ENCODE data around the gene SAMHD1.
"Not testable (repeated sequence)": the region's sequence is repeated elsewhere in the genome, so short reads cannot be mapped to it uniquely, and the experiment has no call there.

SAMHD1 gene

GRCh38 chr20:36917240-36917639 is 34.3 kb downstream of the SAMHD1 start:
- TF ChIP-seq CTCF (IDR thresholded peaks at IDR 0.05; ENCODE audit: insufficient read depth, low read length, missing control alignments): no peak
- CTCF ChIA-PET: interaction anchor here (0.9 to 4.5 kb wide), 5 partner anchors 9 to 359 kb away, joined by 3 to 32 read pairs (median 4); no protein-coding TSS in a partner anchor
- H3K4me3 ChIP-seq (ENCODE audit: low read depth, low read length): no peak overlapping the region
- DNase-seq (ENCODE audit: low read depth, low spot score): no peak
- POLR2A ChIA-PET: no interaction called here

- H3K4me3 ChIP-seq (ENCODE audit: low read depth, low read length): no peak overlapping the region
- no peak for TF ChIP-seq CTCF (IDR thresholded peaks at IDR 0.05; ENCODE audit: insufficient read depth, low read length, missing control alignments)
- CTCF ChIA-PET: interaction anchor here (1.0 to 4.4 kb wide), 2 partner anchors 53 to 303 kb away, joined by 4 to 31 read pairs; a partner anchor contains a TSS
- POLR2A ChIA-PET: no interaction called here
- no peak for DNase-seq (ENCODE audit: low read depth, low spot score)
These were observed 35.3 kb downstream of the SAMHD1 start for GRCh38 chr20:36916199-36916598.

GRCh38 chr20:36908603-36909002 is 42.9 kb downstream of the SAMHD1 start:
- ChIA-PET CTCF (interaction anchor here (0.7 to 5.0 kb wide), 3 partner anchors 11 to 298 kb away, joined by 3 to 32 read pairs (median 3); no protein-coding TSS in a partner anchor), POLR2A (interaction anchor here (0.5 kb wide), 1 partner anchor 350 kb away, joined by 4 read pairs; no protein-coding TSS in a partner anchor)
- DNase-seq (ENCODE audit: low read depth, low spot score): no peak
- H3K4me3 ChIP-seq (ENCODE audit: low read depth, low read length): no peak overlapping the region
- no peak for TF ChIP-seq CTCF (IDR thresholded peaks at IDR 0.05; ENCODE audit: insufficient read depth, low read length, missing control alignments)

- DNase-seq (ENCODE audit: low read depth, low spot score); H3K4me3 ChIP-seq (ENCODE audit: low read depth, low read length); POLR2A ChIA-PET: not testable (repeated sequence)
- CTCF ChIA-PET: interaction anchor here (1.0 to 5.0 kb wide), 3 partner anchors 13 to 34 kb away, joined by 3 to 32 read pairs (median 5); no protein-coding TSS in a partner anchor
These were observed 45.4 kb downstream of the SAMHD1 start for GRCh38 chr20:36906086-36906485.

- H3K4me3 ChIP-seq (ENCODE audit: low read depth, low read length); POLR2A ChIA-PET; DNase-seq (ENCODE audit: low read depth, low spot score): not testable (repeated sequence)
- CTCF ChIA-PET: interaction anchor here (5.0 kb wide), 1 partner anchor 14 kb away, joined by 32 read pairs; no protein-coding TSS in a partner anchor
These were observed 45.9 kb downstream of the SAMHD1 start for GRCh38 chr20:36905566-36905965.

- POLR2A ChIA-PET: no interaction called here
- H3K4me3 ChIP-seq (ENCODE audit: low read depth, low read length): no peak overlapping the region
- CTCF ChIA-PET: interaction anchor here (0.9 to 1.2 kb wide), 2 partner anchors 15 to 18 kb away, joined by 3 to 6 read pairs; no protein-coding TSS in a partner anchor
- no peak for DNase-seq (ENCODE audit: low read depth, low spot score)
- TF ChIP-seq CTCF (IDR thresholded peaks at IDR 0.05; ENCODE audit: insufficient read depth, low read length, missing control alignments): no peak
These were observed 46.8 kb downstream of the SAMHD1 start for GRCh38 chr20:36904690-36905089.

- no peak overlapping the region for H3K4me3 ChIP-seq (ENCODE audit: low read depth, low read length)
- DNase-seq (ENCODE audit: low read depth, low spot score): no peak
- TF ChIP-seq CTCF (IDR thresholded peaks at IDR 0.05; ENCODE audit: insufficient read depth, low read length, missing control alignments): no peak
- ChIA-PET CTCF (interaction anchor here (1.0 to 2.1 kb wide), 2 partner anchors 8 to 25 kb away, joined by 4 to 9 read pairs; no protein-coding TSS in a partner anchor), POLR2A (no interaction called here)
These were observed 56.5 kb downstream of the SAMHD1 start for GRCh38 chr20:36895036-36895435.
